Measurements from ENCODE around the gene FTCD. TPM values are rescaled to one million over a fixed set of nuclear protein-coding genes. Genes with fewer than 3 reads are reported as not detected.

FTCD gene
- total and polyA plus RNA-seq, 2 of the 8 experiments (the other 6 are each of a cell fraction or from before 2014, with no cell fraction given) = 3.3 to 4.9 TPM

GRCh38 chr21:46189959-46190490 is 34.6 kb upstream of the FTCD start (continued):
- TF ChIP-seq CHD7 (IDR thresholded peaks at IDR 0.05; ENCODE audit: insufficient replicate concordance, low read length) (no peak), HDAC6 (IDR thresholded peaks at IDR 0.05; ENCODE audit: low read depth, low read length) (no peak), ASH2L (IDR thresholded peaks at IDR 0.05; ENCODE audit: low read length) (no peak), RXRA (IDR thresholded peaks at IDR 0.05; ENCODE audit: insufficient read depth, low read depth, low read length) (no peak)

Data from H1 (cell line).